KMS-11 (cell line): ENCODE data around the gene MED15.

Source experiments
- H2AFZ ChIP-seq: fragments of 200-600 bp; sonication (generic); 2 replicates; pipeline ENCODE4 v1.6.1; 2016; ENCODE audit warnings: antibody characterized with exemption, mixed run types, low read depth
- H3K27ac ChIP-seq: fragments of 200-600 bp; sonication (generic); 2 replicates; pipeline ENCODE4 v1.6.1; 2016; ENCODE audit warnings: mild to moderate bottlenecking, mixed run types
- H3K27me3 ChIP-seq: fragments of 200-600 bp; sonication (generic); 2 replicates; pipeline ENCODE4 v1.6.1; 2017; ENCODE audit warnings: mild to moderate bottlenecking, low read depth, mixed run types, moderate library complexity; ENCODE audit not compliant: insufficient read depth
- H3K36me3 ChIP-seq: fragments of 200-600 bp; sonication (generic); 2 replicates; pipeline ENCODE4 v1.6.1; 2017; ENCODE audit warnings: mild to moderate bottlenecking, mixed run types; ENCODE audit not compliant: insufficient read depth
- H3K4me1 ChIP-seq: fragments of 200-600 bp; sonication (generic); 2 replicates; pipeline ENCODE4 v1.6.1; 2016; ENCODE audit warnings: mild to moderate bottlenecking, low read depth, mixed run types; ENCODE audit not compliant: poor library complexity, severe bottlenecking
- H3K4me2 ChIP-seq: fragments of 200-600 bp; sonication (generic); 2 replicates; pipeline ENCODE4 v1.7.0; 2016; ENCODE audit warnings: mild to moderate bottlenecking, mixed run types
- H3K4me3 ChIP-seq: fragments of 200-600 bp; sonication (generic); IDR thresholded peaks from 2 replicates; pipeline ENCODE4 v1.6.1; 2017; ENCODE audit warnings: low read depth, low read length, mixed read lengths; ENCODE audit not compliant: insufficient read depth
- H3K79me2 ChIP-seq: fragments of 200-600 bp; sonication (generic); 2 replicates; pipeline ENCODE4 v1.6.1; 2016; ENCODE audit warnings: low read depth, mixed run types; ENCODE audit not compliant: insufficient read depth
- H3K9ac ChIP-seq: fragments of 200-600 bp; sonication (generic); 2 replicates; pipeline ENCODE4 v1.6.1; 2016; ENCODE audit warnings: mild to moderate bottlenecking, mixed run types
- H4K20me1 ChIP-seq: fragments of 200-600 bp; sonication (generic); 2 replicates; pipeline ENCODE4 v1.6.1; 2016; ENCODE audit warnings: mild to moderate bottlenecking, mixed run types; ENCODE audit not compliant: insufficient read depth
- TF ChIP-seq, protein P1 (sequence below): fragments of 200-600 bp; sonication (generic); conservative IDR thresholded peaks from 2 replicates; pipeline ENCODE4 v1.6.1; 2017; ENCODE audit warnings: low read depth, mild to moderate bottlenecking, antibody characterized with exemption, low read length, moderate library complexity, mixed read lengths

Gene MED15

DNA sequence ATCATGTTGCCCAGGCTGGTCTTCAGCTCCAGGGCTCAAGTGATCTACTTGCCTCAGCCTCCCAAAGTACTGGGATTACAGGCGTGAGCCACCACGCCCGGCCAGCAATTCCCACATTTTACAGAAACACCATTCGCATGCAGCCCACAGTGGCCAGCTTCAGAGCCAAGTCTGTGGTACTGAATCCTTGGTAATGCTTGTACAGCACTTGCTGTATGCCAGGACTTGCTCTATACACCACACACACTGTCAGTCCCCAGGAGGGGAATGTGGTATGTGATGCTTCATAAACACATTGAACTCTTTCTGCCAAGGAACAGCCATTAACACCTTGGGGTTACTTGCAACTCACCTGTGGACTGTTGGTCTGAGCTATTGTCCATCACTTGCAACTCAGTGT is 119.4 kb downstream of the MED15 start:
- no peaks in the 10 kb centered on the region for H3K36me3 ChIP-seq
- no peak overlapping the region for H3K9ac ChIP-seq
- no peaks in the 10 kb centered on the region for H3K27me3 ChIP-seq
- no peaks in the 10 kb centered on the region for H4K20me1 ChIP-seq
- TF ChIP-seq, protein P1, sequence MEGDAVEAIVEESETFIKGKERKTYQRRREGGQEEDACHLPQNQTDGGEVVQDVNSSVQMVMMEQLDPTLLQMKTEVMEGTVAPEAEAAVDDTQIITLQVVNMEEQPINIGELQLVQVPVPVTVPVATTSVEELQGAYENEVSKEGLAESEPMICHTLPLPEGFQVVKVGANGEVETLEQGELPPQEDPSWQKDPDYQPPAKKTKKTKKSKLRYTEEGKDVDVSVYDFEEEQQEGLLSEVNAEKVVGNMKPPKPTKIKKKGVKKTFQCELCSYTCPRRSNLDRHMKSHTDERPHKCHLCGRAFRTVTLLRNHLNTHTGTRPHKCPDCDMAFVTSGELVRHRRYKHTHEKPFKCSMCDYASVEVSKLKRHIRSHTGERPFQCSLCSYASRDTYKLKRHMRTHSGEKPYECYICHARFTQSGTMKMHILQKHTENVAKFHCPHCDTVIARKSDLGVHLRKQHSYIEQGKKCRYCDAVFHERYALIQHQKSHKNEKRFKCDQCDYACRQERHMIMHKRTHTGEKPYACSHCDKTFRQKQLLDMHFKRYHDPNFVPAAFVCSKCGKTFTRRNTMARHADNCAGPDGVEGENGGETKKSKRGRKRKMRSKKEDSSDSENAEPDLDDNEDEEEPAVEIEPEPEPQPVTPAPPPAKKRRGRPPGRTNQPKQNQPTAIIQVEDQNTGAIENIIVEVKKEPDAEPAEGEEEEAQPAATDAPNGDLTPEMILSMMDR, result no peak
- no peak overlapping the region for H3K27ac ChIP-seq
- no peak overlapping the region for H2AFZ ChIP-seq
- H3K4me2 ChIP-seq, result no peak overlapping the region
- H3K4me3 ChIP-seq, result no peak overlapping the region
- H3K4me1 ChIP-seq, result no peaks in the 10 kb centered on the region
- no peaks in the 10 kb centered on the region for H3K79me2 ChIP-seq

DNA sequence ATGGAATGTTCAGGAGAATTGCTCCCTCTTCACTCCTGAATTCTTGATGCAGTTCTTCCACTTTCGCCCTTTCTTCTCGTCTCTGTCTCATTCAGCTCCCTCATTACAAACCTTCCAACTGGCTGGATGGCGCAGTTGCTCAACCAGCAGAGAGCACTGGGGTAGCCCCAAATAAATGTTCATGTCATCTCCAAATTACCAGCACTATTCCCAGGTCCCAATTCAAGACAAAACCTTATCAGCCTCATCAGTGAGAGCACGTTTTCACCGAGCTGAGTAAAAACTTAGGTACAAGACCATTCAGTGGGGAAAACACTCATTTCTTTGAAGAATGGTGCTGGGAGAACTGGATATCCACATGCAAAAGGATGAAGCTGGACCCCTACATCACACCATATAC is 120.0 kb downstream of the MED15 start:
- Histone ChIP-seq H3K4me1 (no peaks in the 10 kb centered on the region), H3K9ac (no peak overlapping the region), H3K4me3 (no peak overlapping the region), H4K20me1 (no peaks in the 10 kb centered on the region), H3K27me3 (no peaks in the 10 kb centered on the region), H3K79me2 (no peaks in the 10 kb centered on the region), H2AFZ (no peak overlapping the region), H3K4me2 (no peak overlapping the region), H3K27ac (no peak overlapping the region), H3K36me3 (no peaks in the 10 kb centered on the region)
- TF ChIP-seq, protein P1, result no peak

DNA sequence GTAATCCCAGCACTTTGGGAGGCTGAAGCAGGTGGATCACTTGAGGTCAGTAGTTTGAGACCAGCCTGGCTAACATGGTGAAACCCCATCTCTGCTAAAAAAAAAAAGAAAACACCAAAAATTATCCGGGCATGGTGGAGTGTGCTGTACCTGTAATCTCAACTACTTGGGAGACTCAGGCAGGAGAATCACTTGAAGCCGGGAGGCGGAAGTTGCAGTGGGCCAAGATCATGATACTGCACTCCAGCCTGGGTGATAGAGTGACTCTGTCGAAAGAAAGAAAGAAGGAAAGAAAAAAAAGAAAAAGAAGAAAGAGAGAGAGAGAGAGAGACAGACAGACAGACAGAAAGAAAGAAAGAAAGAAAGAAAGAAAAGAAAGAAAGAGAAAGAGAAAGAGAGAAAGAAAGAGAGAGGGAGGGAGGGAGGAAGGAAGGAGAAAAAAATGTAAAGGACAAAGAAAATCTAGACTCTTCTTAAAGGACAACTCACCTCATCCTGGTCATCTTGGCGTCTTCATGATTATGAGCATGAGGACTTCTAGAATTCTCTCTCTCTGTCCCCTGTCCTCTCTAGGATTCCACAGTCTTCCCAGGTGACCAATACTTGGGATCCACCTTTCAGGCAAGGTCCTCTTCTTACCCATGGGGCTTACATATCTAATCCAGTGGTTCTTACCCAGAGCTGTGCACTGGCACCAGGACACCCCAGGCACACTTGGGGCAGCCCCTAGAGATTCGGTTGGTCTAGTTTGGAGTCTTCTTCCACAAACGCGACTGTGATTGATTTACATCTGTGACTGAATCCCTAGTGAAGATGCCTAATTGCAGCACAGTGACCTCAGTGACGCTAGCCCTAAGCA is 120.9 kb downstream of the MED15 start:
- no peak overlapping the region for H3K4me3 ChIP-seq
- H3K27me3 ChIP-seq, result no peaks in the 10 kb centered on the region
- H4K20me1 ChIP-seq, result no peaks in the 10 kb centered on the region
- no peak overlapping the region for H2AFZ ChIP-seq
- H3K4me1 ChIP-seq, result no peaks in the 10 kb centered on the region
- H3K27ac ChIP-seq, result no peak overlapping the region
- no peaks in the 10 kb centered on the region for H3K79me2 ChIP-seq
- H3K4me2 ChIP-seq, result no peak overlapping the region
- TF ChIP-seq, protein P1, result no peak
- H3K9ac ChIP-seq, result no peak overlapping the region
- H3K36me3 ChIP-seq, result no peaks in the 10 kb centered on the region

DNA sequence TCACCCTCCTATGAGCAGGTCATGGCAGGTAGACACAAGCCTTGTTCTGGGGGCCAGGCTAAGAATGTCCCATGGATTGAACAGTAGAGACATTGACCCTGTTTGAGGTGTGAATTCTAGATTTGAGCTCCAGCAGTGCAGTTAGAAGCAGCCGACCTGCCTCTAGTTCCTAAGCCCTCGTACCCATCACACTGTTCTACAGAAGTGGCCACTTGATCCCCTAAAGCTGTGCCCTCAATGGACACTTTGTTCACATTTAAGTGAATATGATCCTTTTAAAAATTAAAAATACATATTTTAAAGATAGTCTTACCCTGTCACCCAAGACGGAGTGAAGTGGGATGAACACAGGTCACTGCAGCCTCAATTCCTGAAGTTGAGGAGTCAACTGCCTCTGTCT is 122.0 kb downstream of the MED15 start:
- Histone ChIP-seq H3K4me3 (no peak overlapping the region), H4K20me1 (no peaks in the 10 kb centered on the region), H3K79me2 (no peaks in the 10 kb centered on the region), H3K4me2 (no peak overlapping the region), H3K9ac (no peak overlapping the region), H3K36me3 (no peaks in the 10 kb centered on the region), H3K4me1 (no peaks in the 10 kb centered on the region), H3K27ac (no peak overlapping the region), H2AFZ (no peak overlapping the region), H3K27me3 (no peaks in the 10 kb centered on the region)
- TF ChIP-seq, protein P1, result no peak
